H9 (cell line): Measurements from ENCODE around the gene NUP210. TPM values are rescaled to one million over a fixed set of nuclear protein-coding genes. Genes with fewer than 3 reads are reported as not detected.

Experiments used
- DNase-seq: peaks from one replicate; pipeline ENCODE4 v3.0.0-alpha.2; 2017
- H2AFZ ChIP-seq: one replicate; pipeline ENCODE4 v1.6.1; 2013; ENCODE audit warnings: mild to moderate bottlenecking, low read length, control low read depth, moderate library complexity
- H2AK5ac ChIP-seq: 2 replicates; pipeline ENCODE4 v1.6.1; 2013; ENCODE audit warnings: low read length, control low read depth, mixed read lengths; ENCODE audit not compliant: insufficient read length
- H2BK120ac ChIP-seq: one replicate; pipeline ENCODE4 v1.6.1; 2013; ENCODE audit warnings: low read depth, mild to moderate bottlenecking, low read length, control low read depth, inconsistent platforms; ENCODE audit not compliant: poor library complexity, severe bottlenecking
- H2BK12ac ChIP-seq: 2 replicates; pipeline ENCODE4 v1.6.1; 2013; ENCODE audit warnings: low read length, control low read depth, mixed read lengths, low read depth; ENCODE audit not compliant: insufficient read length
- H2BK15ac ChIP-seq: 2 replicates; pipeline ENCODE4 v1.6.1; 2013; ENCODE audit warnings: low read depth, low read length, control low read depth
- H2BK20ac ChIP-seq: one replicate; pipeline ENCODE4 v1.6.1; 2013; ENCODE audit warnings: low read depth, mild to moderate bottlenecking, low read length, control low read depth, inconsistent platforms; ENCODE audit not compliant: poor library complexity, severe bottlenecking
- H2BK5ac ChIP-seq: 2 replicates; pipeline ENCODE4 v1.6.1; 2013; ENCODE audit warnings: low read length, control low read depth, mixed read lengths; ENCODE audit not compliant: insufficient read length
- H3K14ac ChIP-seq: 2 replicates; pipeline ENCODE4 v1.6.1; 2013; ENCODE audit warnings: low read length, control low read depth; ENCODE audit not compliant: insufficient read depth
- H3K18ac ChIP-seq: 2 replicates; pipeline ENCODE4 v1.6.1; 2013; ENCODE audit warnings: low read depth, mild to moderate bottlenecking, mixed read lengths, low read length, control low read depth; ENCODE audit not compliant: insufficient read length
- H3K23ac ChIP-seq: 2 replicates; pipeline ENCODE4 v1.6.1; 2013; ENCODE audit warnings: low read length, control low read depth, mixed read lengths, low read depth; ENCODE audit not compliant: insufficient read length
- H3K23me2 ChIP-seq: 2 replicates; pipeline ENCODE4 v1.6.1; 2013; ENCODE audit warnings: low read depth, mild to moderate bottlenecking, mixed read lengths, low read length, control low read depth; ENCODE audit not compliant: insufficient read length, poor library complexity, severe bottlenecking
- H3K27ac ChIP-seq: 2 replicates; pipeline ENCODE4 v1.5.1; 2013; ENCODE audit warnings: low read length, control low read depth, mixed read lengths, low read depth; ENCODE audit not compliant: insufficient read length
- H3K27me3 ChIP-seq: 2 replicates; pipeline ENCODE4 v1.6.1; 2013; ENCODE audit warnings: low read length, control low read depth, inconsistent platforms; ENCODE audit not compliant: insufficient read depth
- H3K4ac ChIP-seq: 2 replicates; pipeline ENCODE4 v1.6.1; 2013; ENCODE audit warnings: low read depth, mild to moderate bottlenecking, control low read depth, inconsistent platforms, low read length, moderate library complexity
- H3K4me1 ChIP-seq: 2 replicates; pipeline ENCODE4 v1.6.1; 2013; ENCODE audit warnings: low read length, control low read depth, inconsistent platforms; ENCODE audit not compliant: insufficient read depth
- H3K4me2 ChIP-seq: 2 replicates; pipeline ENCODE4 v1.6.1; 2013; ENCODE audit warnings: low read length, control low read depth, mixed read lengths; ENCODE audit not compliant: insufficient read length, insufficient read depth
- H3K56ac ChIP-seq: 2 replicates; pipeline ENCODE4 v1.6.1; 2013; ENCODE audit warnings: low read depth, mild to moderate bottlenecking, mixed read lengths, low read length, control low read depth; ENCODE audit not compliant: insufficient read length
- H3K79me1 ChIP-seq: 2 replicates; pipeline ENCODE4 v1.6.1; 2013; ENCODE audit warnings: low read depth, mild to moderate bottlenecking, moderate library complexity, low read length, control low read depth, inconsistent platforms; ENCODE audit not compliant: insufficient read depth, poor library complexity, severe bottlenecking
- H3K79me2 ChIP-seq: 2 replicates; pipeline ENCODE4 v1.6.1; 2013; ENCODE audit warnings: low read length, control low read depth, inconsistent platforms; ENCODE audit not compliant: insufficient read depth
- H3K9ac ChIP-seq: 2 replicates; pipeline ENCODE4 v1.6.1; 2013; ENCODE audit warnings: low read length, control low read depth, mixed read lengths; ENCODE audit not compliant: insufficient read length; ENCODE audit errors: extremely low read depth
- H3K9me3 ChIP-seq: one replicate; pipeline ENCODE4 v1.6.1; 2013; ENCODE audit warnings: low read depth, low read length, inconsistent platforms; ENCODE audit not compliant: control insufficient read depth
- H3T11ph ChIP-seq: one replicate; pipeline ENCODE4 v1.6.1; 2013; ENCODE audit warnings: mild to moderate bottlenecking, low read length, control low read depth, inconsistent platforms
- H4K20me1 ChIP-seq: one replicate; pipeline ENCODE4 v1.6.1; 2013; ENCODE audit not compliant: control insufficient read depth, insufficient read length, insufficient read depth
- H4K5ac ChIP-seq: 2 replicates; pipeline ENCODE4 v1.6.1; 2013; ENCODE audit warnings: low read depth, mild to moderate bottlenecking, mixed read lengths, low read length, control low read depth; ENCODE audit not compliant: insufficient read length
- H4K8ac ChIP-seq: replicated peaks from 2 replicates; pipeline ENCODE4 v1.6.1; 2013; ENCODE audit warnings: low read length, control low read depth, mixed read lengths, low read depth; ENCODE audit not compliant: insufficient read length
- H4K91ac ChIP-seq: 2 replicates; pipeline ENCODE4 v1.6.1; 2013; ENCODE audit warnings: low read depth, mild to moderate bottlenecking, moderate library complexity, mixed read lengths, low read length, control low read depth; ENCODE audit not compliant: insufficient read length
- H3K27ac Mint-ChIP-seq, 3 experiments: 2 replicates in 2 of 3; 3 replicates in 1 of 3; pipeline ENCODE4 v1.8.0; 2020 to 2021; ENCODE audit warnings: mixed read lengths in 3 of 3, mild to moderate bottlenecking in 1 of 3, moderate library complexity in 1 of 3
- H3K27me3 Mint-ChIP-seq: 2 replicates; pipeline ENCODE4 v1.8.0; 2021; ENCODE audit warnings: low read depth, mild to moderate bottlenecking, moderate library complexity, mixed read lengths
- H3K36me3 Mint-ChIP-seq, 3 experiments: 2 replicates in 2 of 3; 3 replicates in 1 of 3; pipeline ENCODE4 v1.8.0; 2020 to 2021; ENCODE audit warnings: low read depth in 3 of 3, mixed read lengths in 3 of 3; ENCODE audit not compliant: insufficient read depth in 1 of 3
- H3K4me1 Mint-ChIP-seq, 2 experiments: 2 replicates each; pipeline ENCODE4 v1.8.0; 2020; ENCODE audit warnings: mixed read lengths in 2 of 2
- H3K4me3 Mint-ChIP-seq, 2 experiments: 2 replicates in 1 of 2; 3 replicates in 1 of 2; pipeline ENCODE4 v1.8.0; 2020 to 2021; ENCODE audit warnings: mild to moderate bottlenecking in 2 of 2, mixed read lengths in 2 of 2, moderate library complexity in 1 of 2
- H3K9me3 Mint-ChIP-seq, 2 experiments: 2 replicates in 1 of 2; 3 replicates in 1 of 2; pipeline ENCODE4 v1.8.0; 2020; ENCODE audit warnings: mild to moderate bottlenecking in 2 of 2, mixed read lengths in 2 of 2, moderate library complexity in 1 of 2
- CTCF ChIP-seq: fragments of 200-600 bp; sonication (generic); conservative IDR thresholded peaks from 3 replicates; pipeline ENCODE4 v1.8.0; 2021; ENCODE audit warnings: antibody characterized with exemption, mild to moderate bottlenecking
- WGBS: extraction: QIAGEN DNeasy Blood & Tissue Kit; methylation state at CpG from one replicate; pipeline ENCODE4 v1.1.7; 2013; ENCODE audit warnings: missing lambda C conversion rate, low lambda C conversion rate, mixed read lengths; ENCODE audit not compliant: insufficient read length; ENCODE audit errors: extremely low coverage; 5-methylcytosine and 5-hydroxymethylcytosine counted together
- total RNA-seq: library from RNA; stranded (reverse); gene quantifications from 2 replicates; pipeline ENCODE4 v1.2.1, GENCODE V29; 2021

Gene NUP210
- total RNA-seq, 1 experiment from 2014 or later = 48.8 TPM

GRCh38 chr3:13365390-13366379 is 54.4 kb downstream of the NUP210 start:
- Histone ChIP-seq H3K9ac (peak overlapping the region; percentile 8), H4K91ac (no peak overlapping the region), H4K20me1 (peaks cover 2% of the 10 kb centered on the region), H3K18ac (peak overlapping the region; percentile 39), H3K9me3 (no peaks in the 10 kb centered on the region), H2AK5ac (no peak overlapping the region), H3T11ph (no peak overlapping the region), H2BK5ac (no peak overlapping the region), H4K5ac (no peak overlapping the region), H3K4me2 (peak overlapping the region; percentile 2), H2AFZ (no peak overlapping the region), H3K4me1 (peaks cover 6% of the 10 kb centered on the region; the same call in 1 of the 2 replicates), H2BK12ac (no peak overlapping the region), H3K14ac (peak overlapping the region; percentile 6; the same call in 1 of the 2 replicates), H3K4ac (no peak overlapping the region), H2BK20ac (no peak overlapping the region), H3K23me2 (no peaks in the 10 kb centered on the region), H3K79me1 (no peaks in the 10 kb centered on the region), H3K23ac (no peak overlapping the region), H3K27ac (no peak overlapping the region), H3K56ac (no peak overlapping the region), H3K27me3 (no peaks in the 10 kb centered on the region), H2BK120ac (no peak overlapping the region), H3K79me2 (no peaks in the 10 kb centered on the region), H4K8ac (no peak overlapping the region), H2BK15ac (no peak overlapping the region)
- peak; percentile 50 for DNase-seq
- Mint-ChIP-seq H3K9me3 (no peaks in the 10 kb centered on the region), H3K27me3 (no peaks in the 10 kb centered on the region; the same call in 1 of the 2 replicates), H3K27ac (peak overlapping the region; percentile 90 to 99 (median 97)), H3K36me3 (peaks cover 33 to 56% (median 41%) of the 10 kb centered on the region in 3 experiments), H3K4me3 (peak overlapping the region in 1 of 2 experiments; percentile 20; a peak in 2 of 5 replicates), H3K4me1 (peaks cover 21 to 22% of the 10 kb centered on the region in 2 experiments)
- TF ChIP-seq CTCF = no peak
- no CpG with 5 or more reads among the region's 24 CpGs for WGBS
